ACHN (cell line): ENCODE results near the gene CERCAM.
"Not testable (repeated sequence)": the region's sequence is repeated elsewhere in the genome, so short reads cannot be mapped to it uniquely, and the experiment has no call there.

Experiments used
- DNase-seq: peaks from one replicate; pipeline ENCODE4 v3.0.0-alpha.2; 2015
- in situ Hi-C: cut with HindIII; loops from 2 replicates; pipeline ENCODE4 v1.10.0; 2017; ENCODE audit warnings: low sequenced_read_pairs, low pct_ligation_motif_present, low pct_unique_long_range_greater_than_20kb

The CERCAM gene

GRCh38 chr9:128414461-128414860, 6.2 kb upstream of the CERCAM start:
- DNase-seq, result peak; percentile 17
- in situ Hi-C loops, result no loop called here

GRCh38 chr9:128415281-128415680, 5.4 kb upstream of the CERCAM start:
- in situ Hi-C loops, result no loop called here
- no peak for DNase-seq

- in situ Hi-C loops, result no loop called here
- no peak for DNase-seq
These were observed 4.6 kb upstream of the CERCAM start for GRCh38 chr9:128416014-128416413.

GRCh38 chr9:128416432-128417019, 4.1 kb upstream of the CERCAM start:
- in situ Hi-C loops, result no loop called here
- DNase-seq, result no peak

GRCh38 chr9:128419061-128419925, 1.4 kb upstream of the CERCAM start:
- in situ Hi-C loops, result no loop called here
- DNase-seq, result no peak

GRCh38 chr9:128420060-128420650, 502 bp upstream of the CERCAM start:
- DNase-seq, result peak; percentile 70
- in situ Hi-C loops, result no loop called here

- no peak for DNase-seq
- in situ Hi-C loops, result no loop called here
These were observed 882 bp downstream of the CERCAM start for GRCh38 chr9:128421482-128421996.

GRCh38 chr9:128422022-128422782, 1.5 kb downstream of the CERCAM start:
- DNase-seq, in situ Hi-C loops: not testable (repeated sequence)

GRCh38 chr9:128422783-128423150, 2.1 kb downstream of the CERCAM start:
- no peak for DNase-seq
- in situ Hi-C loops, result no loop called here

GRCh38 chr9:128423356-128423755, 2.7 kb downstream of the CERCAM start:
- in situ Hi-C loops, DNase-seq: not testable (repeated sequence)

- in situ Hi-C loops, result no loop called here
- no peak for DNase-seq
These were observed 3.7 kb downstream of the CERCAM start for GRCh38 chr9:128424268-128424780.

GRCh38 chr9:128428644-128429512, 8.2 kb downstream of the CERCAM start:
- DNase-seq, result no peak

GRCh38 chr9:128429513-128430086, 8.9 kb downstream of the CERCAM start:
- in situ Hi-C loops, result no loop called here
- no peak for DNase-seq

More at GRCh38 chr9:128428644-128429512, 8.2 kb downstream of the CERCAM start:
- in situ Hi-C loops, result no loop called here

- in situ Hi-C loops, result no loop called here
- DNase-seq, result no peak
These were observed 10.6 kb downstream of the CERCAM start for GRCh38 chr9:128431207-128431606.

GRCh38 chr9:128434340-128434739, 13.7 kb downstream of the CERCAM start:
- in situ Hi-C loops, result no loop called here

GRCh38 chr9:128435611-128436010, 15.0 kb downstream of the CERCAM start:
- DNase-seq, result no peak
- in situ Hi-C loops, result no loop called here

More at GRCh38 chr9:128434340-128434739, 13.7 kb downstream of the CERCAM start:
- DNase-seq, result no peak

GRCh38 chr9:128438343-128439109, 17.9 kb downstream of the CERCAM start:
- peak; percentile 76 for DNase-seq
- in situ Hi-C loops, result no loop called here
